ENCODE results near the gene NUDT16L1. TPM values are rescaled to one million over a fixed set of nuclear protein-coding genes. Genes with fewer than 3 reads are reported as not detected.

NUDT16L1 gene
- polyA plus RNA-seq, 3 donors, result 46.2 to 55.8 (median 55.0) TPM

DNA sequence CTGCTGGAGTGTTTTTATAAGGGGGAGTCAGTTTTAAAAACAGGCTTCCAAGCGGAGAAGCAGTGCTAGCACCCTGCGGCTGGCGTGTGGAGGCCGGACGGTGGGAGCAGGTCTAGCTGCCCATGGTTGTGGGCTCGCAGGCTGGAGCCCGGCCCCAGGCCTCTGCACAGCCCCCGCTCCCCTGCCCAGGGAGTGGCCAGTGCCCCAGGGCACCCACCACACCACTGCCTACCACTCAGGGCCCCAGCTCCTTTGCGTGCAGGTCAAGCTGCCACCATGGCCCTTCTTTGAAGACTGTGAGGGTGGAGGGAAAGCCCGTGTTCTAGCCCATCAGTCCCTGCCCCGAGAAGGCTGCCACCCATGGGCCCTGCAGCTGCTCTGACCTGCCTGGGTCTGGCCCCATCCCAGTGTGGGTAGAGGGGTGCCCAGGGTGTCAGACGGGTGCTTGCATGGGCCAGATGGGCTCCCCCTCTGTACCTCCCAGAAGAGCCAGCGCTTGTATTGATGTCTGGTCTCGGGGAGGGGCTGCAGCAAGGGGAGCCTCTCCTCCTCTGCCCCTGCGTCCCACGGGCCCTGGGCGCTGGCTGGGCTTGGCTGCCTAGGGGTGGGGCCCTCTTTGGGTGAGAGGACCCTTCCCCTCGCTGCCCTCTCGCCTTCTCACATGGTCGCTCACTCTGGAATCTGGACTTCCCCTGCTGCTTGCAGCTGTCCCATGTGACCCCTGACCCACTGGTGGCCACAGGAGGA lies 1.5 kb upstream of the NUDT16L1 start:
- DNase-seq, result no peak

DNA sequence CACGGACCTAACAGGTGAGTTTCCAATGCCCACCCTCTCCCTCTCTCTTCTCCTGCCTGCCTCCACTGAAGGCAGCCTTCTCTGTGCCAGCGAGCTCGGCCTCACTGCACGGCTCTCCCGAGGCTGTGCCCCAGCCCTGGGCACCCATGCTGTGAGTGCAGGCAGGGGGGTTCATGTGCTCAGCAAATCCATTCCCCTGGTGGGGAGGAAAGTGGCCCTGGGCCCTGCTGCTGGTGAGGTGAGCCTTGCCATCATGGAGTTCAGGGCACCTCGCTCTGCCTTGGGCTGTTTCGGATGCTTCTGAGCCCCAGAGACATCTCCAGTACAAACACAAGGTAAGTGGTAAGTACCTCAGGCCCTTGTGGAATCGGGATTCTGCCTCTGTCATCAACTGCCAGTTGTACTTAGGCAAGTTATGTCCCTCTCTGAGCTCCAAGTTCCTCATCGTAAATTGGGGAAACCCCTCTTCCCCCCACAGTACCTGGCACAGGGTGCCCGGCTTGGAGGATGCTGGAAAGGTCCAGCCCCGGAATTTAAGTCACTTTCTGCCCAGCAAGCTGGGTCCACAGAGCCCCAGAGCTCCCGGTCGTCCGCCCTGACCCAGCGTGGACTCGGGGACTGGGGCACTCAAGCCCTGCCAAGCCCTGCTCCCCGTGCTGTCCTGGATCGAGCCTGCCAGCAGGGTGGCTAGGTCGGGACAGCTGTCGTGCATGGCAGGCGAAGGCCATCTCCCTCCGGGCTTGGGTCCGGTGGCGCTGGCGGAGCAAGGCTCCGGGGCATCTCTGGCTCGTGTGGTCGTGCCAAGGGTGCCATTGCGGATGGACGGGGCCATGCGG lies 684 bp upstream of the NUDT16L1 start:
- DNase-seq, result no peak

DNA sequence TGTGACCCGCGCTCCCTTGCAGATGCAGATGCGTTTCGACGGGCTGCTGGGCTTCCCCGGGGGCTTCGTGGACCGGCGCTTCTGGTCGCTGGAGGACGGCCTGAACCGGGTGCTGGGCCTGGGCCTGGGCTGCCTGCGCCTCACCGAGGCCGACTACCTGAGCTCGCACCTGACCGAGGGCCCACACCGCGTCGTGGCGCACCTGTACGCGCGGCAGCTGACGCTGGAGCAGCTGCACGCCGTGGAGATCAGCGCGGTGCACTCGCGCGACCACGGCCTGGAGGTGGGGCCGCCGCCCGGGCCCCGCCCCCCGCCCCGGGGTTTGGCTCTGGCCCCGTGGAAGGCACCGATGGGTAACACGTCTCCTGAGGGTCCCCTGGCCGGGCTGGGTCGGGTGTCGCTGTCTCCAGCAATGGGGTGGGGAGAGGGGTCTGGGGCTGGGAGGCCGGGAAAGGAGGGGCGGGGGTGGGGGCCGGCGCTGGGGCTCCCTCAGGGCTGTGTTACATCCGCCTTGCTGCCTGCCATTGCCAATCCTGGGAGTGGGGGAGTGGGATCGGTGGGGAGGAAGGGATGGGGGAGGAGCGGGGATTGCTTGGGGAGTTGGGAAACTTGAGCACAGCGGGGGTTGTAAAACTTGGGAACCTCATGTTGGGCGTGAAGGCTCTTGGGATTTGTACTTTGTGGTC lies 737 bp downstream of the NUDT16L1 start:
- DNase-seq, result peak; percentile 80

DNA sequence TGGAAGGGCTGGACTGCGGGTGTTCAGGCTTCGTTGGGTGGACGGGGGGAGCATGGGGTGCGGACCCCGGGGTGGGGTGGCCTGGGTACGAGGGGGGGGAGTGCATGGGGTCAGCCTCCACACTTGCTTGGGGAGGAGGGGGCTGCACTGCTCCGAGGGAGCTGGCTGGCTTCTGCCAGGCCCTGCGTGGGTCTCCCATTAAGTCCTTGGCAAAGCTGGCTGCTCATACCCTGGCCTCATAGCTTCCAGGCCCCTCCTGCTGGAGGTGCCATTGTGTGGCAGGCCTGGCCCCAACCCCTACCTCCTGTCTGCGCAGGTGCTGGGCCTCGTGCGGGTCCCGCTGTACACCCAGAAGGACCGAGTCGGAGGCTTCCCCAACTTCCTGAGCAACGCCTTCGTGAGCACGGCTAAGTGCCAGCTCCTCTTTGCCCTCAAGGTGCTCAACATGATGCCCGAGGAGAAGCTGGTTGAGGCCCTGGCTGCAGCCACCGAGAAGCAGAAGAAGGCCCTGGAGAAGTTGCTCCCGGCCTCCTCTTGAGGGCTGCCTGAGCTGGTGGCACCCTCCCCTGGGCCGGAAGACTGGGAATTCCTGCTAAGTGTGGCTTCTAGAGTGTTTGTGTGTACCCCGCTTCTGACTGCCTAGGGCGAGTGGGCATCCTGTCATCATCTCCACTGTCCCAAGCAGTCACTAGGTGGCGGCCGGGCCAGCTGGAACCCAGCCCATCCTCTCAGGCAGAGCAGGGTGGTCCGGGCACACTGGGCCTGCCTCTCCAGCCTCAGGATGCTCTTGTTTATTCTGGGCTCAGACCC lies 1.5 kb downstream of the NUDT16L1 start:
- DNase-seq, result no peak

DNA sequence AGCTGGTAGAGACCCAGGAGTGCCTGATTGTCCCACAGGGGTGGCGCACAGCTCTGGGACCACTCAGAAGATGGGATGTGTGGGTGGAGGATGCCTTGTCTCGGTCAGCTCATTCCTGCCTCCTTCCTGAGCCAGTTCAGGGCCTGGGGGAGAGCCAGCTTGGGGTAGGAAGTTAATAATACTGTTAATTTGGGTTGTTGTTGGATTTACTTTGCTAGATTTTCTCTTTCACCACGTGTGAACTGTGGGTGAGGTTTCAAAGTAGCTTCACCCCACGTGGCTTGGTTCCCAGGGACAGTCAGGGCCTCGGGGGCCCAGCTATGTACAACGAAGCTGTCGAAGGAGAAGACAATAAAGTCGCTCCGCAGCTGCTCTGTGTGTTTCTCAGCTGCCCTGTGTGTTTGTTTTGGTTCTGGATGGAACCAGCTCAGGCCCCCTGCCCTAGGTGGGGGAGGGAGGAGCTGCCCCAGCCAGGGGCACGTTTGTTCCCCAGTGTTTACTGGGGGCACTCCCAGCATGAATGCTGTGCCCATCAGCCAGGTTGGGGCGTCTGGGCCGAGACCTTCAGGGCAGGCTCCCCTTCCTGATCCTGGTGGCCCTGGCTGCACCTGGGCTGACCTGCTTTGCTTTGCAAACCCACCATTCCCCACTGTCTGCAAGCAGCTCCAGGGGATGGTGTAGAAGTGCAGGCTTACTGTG lies 2.3 kb downstream of the NUDT16L1 start:
- DNase-seq, result no peak

DNA sequence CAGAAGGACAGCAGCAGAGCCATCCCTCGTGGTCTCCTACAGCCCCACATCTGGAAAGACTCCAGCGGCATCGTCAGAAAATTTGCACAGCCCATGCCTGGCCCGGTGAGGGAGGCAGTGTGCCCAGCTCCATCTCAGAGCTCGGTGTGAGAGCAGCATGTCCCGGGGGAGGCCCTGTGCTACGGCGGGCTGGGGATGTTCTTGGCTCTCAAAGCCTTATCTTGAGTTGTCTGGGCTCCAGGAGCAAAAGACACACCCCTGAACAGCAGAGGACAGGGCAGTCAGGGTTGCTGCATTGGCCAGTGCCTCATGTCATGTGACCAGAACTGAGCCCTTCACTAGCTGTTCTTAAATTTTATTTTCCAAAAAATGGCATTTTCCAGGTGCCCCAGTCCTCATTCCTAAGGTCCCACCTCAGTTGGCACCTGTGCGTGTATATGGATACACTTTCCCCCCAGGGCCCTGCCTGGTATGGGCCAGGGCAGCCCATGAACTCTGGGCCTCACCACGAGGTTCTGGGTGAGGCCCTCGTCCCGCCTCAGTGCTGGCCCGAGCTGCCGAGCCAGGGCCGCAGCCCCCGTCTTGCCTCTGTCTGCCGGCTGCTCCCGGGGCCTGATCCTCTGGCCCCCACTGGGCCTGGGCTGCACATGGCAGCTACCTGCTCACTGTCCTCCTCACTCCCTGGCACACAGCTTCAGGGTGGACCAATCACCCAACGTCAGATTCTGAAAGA lies 3.0 kb downstream of the NUDT16L1 start:
- DNase-seq, result no peak

DNA sequence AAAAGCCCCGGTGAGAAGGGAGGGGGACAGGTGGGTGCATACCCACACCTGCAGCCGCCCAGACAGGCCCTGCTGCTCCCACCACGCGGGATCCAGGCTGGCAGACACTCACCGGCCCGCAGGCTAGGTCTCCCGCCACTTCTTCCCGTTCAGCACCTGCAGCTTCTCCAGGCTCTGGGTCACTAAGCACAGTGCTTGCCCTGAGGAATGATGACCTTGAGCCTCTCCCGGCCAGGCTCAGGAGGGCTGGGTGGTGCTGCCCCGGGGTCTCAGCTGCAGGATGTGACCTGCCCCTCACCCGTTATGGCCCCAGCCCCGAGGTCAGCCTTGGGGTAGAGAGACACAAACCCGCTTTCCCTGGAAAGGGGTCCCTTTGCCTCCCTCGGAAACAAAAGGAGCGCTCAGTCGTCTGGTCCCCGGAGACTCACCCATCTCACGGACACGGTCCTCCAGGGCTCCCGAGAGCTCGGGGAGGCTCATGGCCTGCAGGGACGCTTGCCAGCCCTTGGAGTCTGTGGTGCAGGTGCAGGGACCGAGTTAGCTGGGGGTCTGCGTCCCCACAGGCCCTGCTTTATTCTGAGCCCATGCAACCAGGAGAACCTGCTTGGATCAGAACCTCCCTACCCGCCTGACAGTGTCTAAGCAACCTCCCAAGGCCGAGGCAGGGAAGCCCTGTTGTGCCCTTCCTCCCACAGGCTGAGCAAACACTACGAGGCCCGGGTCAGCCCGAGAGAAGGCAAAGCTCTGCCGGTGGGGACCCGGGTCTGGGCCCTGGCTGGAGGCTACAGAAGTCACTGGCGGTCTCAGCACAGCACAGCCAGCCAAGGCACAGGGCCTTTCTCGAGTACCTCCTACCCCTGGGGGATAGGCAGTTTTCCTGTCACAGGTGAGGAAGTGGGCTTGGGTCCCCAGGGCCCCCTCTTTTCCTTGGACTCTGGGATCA lies 3.8 kb downstream of the NUDT16L1 start:
- no peak for DNase-seq

DNA sequence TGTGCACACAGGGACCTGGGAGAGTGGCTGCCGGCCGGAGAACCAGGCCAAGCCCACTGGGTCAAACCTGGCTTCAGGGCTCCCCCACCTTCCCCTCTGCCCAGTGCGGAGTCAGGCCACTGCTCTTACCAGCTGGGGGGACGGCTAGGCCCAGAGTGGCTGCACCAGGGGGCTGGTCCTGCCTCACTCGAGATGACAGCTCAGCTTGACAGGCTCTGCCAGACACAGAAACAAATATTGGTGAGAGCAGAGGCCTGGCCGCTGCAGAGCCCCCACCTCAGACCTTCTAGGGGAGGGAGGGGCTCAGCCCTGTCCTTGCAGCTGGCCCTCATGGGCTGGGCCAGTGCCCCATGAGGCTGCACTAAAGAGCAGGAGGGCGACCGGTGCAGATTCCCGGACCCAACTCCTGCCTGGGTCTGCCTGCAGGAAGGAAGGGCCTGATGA lies 4.5 kb downstream of the NUDT16L1 start:
- DNase-seq, result no peak

DNA sequence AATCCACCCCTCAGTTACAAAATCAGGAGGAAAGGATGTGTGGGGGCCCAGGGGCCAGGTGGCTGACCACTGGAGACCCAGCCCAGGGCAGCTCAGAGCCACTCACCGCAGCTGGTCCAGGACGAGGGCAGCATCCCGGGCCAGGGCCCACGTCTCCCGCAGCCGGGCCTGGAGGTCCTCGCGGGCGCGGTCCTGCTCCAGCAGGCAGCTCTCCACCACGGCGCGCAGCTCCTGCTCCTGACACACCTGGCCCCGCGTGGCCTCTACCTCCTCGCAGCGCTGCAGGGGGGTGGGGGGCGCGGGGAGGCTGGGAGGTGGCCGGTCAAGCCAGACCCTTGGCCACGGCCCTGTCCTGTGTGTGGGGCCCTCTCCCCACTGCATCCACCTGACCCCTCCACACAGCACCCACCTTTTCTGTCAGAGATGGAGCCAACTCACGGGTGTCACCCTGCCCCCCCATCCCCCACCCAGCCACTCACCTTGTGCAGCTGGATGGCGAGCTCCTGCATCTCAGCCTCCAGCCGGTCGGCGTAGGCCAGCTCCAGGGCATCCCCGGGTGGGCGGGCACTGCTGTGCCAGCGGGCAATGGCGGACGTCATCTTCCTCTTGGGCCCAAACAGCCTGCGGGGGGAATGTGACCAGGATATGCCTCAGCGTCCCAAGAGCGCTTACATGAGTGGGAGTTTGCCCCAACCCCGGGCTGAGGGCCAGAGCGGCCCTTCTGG lies 5.1 kb downstream of the NUDT16L1 start:
- no peak for DNase-seq

DNA sequence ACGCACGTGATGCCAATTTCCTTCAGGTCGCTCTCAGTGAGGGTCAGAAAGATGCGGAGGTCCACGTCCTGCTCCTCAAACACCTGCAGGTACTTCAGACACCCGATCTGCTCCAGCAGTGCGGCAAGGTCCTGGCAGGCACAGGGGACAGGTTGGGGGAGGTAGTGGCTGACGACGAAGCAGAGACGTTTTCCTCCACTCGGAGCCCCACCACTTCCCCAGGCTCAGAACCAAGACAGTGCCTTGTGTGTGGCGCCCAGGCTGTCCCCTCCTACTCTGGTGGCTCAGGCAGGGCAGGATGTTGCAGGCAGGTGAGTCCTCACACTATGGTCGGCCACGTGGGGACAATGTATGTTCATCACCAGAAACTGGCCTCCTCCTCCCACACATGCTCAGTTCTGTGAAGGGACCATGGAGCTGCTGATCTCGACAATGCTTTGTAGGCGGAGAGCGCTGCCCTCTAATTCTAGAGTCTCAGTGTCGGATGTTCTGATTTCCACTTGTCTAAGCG lies 5.7 kb downstream of the NUDT16L1 start:
- DNase-seq, result no peak

DNA sequence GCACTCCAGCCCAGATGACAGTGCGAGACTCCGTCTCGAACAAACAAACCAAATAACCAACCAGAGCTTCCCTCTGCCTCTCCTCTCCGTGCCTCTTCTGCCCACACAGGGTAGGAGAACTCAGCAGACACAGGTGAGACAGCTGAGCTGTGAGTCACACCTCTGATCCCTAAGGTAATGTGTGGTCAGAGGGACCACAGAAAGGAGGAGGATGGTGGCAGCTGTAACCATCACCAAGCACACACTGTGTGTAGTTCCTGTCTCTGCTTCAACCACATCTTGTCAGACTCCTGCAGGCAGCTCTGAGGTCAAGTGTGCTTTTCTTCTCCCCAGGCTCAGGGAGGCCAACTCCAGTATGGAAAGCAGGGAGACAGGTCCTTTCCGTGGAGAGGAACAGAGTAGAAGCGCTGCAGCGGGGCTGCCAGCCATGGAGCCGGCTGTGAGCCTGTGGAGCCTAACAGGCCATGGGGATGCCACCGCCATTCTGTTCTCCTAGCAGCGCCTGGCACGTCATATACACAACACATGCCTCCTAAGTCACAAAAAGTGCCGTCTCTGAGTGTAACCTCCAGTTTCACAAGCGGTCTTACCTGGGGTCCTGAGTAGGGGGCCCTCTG lies 7.1 kb downstream of the NUDT16L1 start:
- DNase-seq, result no peak

DNA sequence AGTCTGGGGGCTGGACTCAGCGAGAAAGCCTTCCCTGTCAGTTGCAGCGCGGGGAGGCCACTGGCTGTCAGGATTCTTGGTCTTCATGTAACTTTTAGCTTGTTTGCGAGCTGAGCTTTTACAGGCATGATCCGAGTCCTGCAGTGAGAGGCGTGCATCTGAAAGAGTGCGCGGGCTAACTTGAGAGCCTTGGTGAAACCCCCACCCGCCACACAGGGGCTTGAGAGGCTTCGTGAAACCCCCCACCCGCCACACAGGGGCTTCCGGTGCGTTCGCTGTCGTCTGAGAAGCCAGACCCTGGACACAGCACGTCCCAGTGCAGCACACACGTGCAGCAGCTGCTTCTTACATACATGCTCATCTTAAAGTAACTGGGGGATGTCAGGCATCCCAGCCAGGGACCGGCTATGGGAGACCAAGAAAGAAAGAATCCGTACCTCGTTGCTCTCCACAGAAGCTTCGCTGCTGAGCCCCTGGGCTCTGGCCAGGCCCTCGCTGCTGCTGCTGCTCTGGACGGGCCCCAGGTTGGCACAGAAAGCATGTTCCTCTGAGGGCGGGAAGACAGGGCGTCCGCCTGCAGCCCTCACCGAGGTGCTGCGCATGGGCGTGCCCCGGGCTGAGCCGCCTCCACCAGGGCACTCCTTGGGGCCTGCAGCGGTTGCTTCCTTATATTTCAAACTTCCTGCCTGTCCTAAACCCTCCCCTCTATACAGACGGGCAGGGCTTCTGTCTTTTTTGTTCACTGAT lies 7.8 kb downstream of the NUDT16L1 start:
- no peak for DNase-seq

DNA sequence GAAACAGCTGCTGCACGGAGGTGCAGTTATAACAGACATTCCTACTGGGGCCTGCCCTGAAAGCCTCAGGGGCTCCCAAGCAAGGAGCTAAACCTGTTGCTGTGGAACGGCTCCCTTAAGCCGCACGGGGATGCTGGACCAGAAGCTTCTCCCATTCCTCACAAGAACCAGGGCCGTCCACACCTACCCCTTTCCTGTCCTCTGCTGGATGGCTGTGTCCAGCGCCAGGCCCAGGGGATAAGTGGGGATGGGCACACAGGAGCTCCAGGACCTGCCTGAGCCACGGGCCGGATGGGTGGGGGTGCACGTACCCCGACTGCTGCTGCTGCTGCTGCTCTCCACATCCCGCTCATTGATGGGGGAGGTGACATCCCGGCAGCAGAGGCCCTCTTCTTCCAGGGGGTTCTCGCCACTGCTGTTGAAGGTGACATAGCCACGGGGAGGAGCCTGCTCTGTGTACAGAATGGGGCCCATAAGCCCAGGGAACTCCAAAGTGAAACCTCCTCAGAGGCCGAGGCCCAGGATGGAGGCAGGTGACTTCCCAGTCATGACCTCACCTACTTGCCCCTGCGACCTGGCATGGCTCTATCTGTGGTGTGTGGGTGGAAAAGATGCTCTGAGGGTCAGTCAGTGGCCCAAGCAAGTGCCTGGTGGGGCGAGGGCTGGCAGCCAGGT lies 8.6 kb downstream of the NUDT16L1 start:
- no peak for DNase-seq

DNA sequence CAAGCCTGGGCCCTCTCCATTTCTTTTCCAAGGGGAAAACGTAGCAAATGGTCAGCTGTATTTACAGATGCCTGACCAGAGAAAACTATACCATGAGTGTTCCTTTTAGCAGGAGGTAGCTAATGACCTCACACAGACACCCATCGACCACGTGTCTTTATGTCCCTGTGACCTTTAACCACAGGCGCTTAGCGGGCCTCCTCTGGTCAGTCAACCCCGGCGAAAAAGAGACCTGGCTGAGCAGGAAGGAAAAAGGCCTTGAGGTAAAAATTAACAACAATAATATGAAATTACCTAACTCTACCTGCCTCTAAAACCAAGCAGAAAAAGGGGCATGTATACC lies 9.1 kb downstream of the NUDT16L1 start:
- no peak for DNase-seq

DNA sequence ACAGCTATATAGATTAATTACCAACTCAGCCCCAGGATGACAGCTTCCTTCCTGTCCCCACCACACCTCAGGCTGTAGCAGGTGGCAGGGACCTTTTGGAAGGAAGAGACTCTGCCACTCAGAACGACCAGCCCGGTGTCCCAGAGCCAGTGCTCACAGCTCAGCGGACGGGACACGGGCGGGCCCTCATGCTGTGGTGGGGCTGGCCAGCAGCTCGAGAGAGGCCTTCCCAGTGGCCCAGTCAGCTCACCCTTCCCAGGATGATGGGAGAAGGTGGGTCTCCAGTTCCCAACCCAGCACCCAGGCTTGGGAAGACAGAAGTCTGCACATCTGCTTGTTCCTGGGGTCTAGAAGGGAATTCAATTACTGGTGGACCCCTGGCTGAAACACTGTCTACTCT lies 10.5 kb downstream of the NUDT16L1 start:
- no peak for DNase-seq

DNA sequence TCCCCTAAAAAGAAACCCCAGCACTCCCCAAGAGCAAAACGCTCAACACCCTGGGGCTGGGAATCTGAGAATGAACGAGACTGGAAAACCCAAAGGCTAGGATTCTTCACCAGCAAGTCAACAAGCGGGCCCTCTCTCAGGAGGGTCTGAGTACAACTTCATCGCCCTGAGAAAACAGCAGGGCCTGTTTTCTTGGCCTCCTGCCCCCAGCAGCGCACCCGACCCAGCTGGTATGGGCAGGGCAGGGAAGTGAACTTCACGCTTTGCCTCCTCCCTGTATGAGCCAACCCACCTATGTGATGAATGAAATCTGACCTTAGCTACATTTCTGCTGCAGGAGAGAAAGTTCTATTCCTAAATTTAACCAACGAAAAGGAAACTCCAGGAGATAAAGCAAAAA lies 11.1 kb downstream of the NUDT16L1 start:
- DNase-seq, result no peak

DNA sequence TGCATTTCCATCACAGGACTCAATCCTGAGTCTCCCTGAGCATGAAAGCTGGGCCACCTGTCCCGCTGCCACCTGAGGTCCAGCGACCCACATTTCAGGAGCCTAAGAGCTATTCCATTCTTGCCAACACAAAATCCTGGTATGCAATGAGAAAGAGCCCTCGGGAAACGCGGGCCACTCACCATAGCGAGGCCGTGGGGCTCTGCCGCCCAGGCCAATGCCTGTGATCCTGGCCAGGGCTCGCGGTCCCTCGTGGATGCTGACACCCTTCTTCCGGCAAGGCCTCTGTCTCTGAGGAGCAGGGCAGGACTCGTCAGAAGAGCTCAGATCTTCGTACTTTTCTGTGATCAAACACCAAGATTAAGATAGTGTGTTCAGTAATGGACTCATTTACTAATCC lies 11.6 kb downstream of the NUDT16L1 start:
- DNase-seq, result no peak

Data from renal pelvis (tissue), 4 donors.